GM12873 (cell line): Measurements from ENCODE around the gene NKX2-4.

ENCODE experiments used
- TF ChIP-seq, protein P1 (sequence below): IDR thresholded peaks from 2 replicates; pipeline ENCODE4 v1.5.1; 2012; ENCODE audit warnings: low read depth, mild to moderate bottlenecking, moderate library complexity, low read length, control low read depth; ENCODE audit not compliant: insufficient read depth; ENCODE audit errors: missing control alignments

Gene NKX2-4

DNA sequence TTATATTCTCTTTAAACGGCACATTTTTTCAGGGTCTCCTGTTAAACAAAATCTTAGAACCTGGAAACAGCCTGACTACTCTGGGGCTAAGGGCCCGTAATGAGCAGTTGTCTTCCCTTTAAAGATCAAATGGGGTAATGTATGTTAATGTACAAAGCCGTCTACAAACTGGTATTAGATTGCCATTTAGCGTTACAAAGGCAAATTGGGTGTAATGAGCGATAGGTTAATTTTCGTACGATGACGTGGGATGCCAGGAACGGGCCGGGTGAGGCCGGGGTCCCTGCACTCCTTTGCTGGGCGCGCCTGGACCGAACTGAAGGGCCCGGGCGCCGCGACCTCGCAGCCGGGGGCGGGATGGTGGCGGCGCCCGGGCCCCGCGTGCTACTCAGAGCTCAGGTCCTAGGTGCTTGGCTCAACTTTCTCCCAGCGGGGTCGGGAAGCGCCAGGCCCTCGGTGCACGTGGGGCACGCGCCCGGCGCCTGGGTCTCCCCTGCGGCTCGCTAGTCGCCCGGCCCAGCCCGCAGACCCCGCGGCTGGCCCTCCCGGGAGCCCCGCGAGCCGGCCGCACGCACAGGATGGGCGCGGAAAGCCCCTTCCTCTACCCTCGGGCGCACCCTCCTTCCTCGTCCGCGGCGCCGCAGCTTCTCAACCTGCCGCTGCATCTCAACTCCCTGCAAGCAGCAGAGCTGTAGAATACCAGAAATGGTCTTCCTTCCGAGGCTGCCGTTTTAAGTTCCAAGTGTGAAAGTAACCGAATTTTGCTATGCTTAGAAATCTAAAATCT, 5.9 kb downstream of the NKX2-4 start:
- TF ChIP-seq, protein P1, sequence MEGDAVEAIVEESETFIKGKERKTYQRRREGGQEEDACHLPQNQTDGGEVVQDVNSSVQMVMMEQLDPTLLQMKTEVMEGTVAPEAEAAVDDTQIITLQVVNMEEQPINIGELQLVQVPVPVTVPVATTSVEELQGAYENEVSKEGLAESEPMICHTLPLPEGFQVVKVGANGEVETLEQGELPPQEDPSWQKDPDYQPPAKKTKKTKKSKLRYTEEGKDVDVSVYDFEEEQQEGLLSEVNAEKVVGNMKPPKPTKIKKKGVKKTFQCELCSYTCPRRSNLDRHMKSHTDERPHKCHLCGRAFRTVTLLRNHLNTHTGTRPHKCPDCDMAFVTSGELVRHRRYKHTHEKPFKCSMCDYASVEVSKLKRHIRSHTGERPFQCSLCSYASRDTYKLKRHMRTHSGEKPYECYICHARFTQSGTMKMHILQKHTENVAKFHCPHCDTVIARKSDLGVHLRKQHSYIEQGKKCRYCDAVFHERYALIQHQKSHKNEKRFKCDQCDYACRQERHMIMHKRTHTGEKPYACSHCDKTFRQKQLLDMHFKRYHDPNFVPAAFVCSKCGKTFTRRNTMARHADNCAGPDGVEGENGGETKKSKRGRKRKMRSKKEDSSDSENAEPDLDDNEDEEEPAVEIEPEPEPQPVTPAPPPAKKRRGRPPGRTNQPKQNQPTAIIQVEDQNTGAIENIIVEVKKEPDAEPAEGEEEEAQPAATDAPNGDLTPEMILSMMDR, result no peak

DNA sequence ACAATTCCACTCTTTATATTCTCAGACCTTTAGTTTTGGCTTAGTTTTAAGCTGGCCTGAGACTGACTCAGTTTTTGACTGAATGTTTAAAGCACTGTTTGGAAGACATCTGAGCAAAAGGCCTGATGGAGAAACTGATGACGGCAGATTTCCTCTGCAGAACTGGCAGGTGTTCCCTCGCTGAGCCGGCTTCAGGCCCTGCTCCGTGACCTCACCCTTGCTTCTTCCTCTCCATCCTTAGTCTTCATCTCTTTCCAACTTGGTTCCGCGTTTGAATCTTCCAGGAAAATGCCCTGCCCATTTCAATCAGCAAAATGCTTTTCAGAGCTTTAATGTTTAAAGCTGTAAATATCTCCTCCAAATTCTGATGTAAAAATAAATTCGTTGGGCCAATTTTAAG, 6.6 kb downstream of the NKX2-4 start:
- TF ChIP-seq, protein P1, result no peak

DNA sequence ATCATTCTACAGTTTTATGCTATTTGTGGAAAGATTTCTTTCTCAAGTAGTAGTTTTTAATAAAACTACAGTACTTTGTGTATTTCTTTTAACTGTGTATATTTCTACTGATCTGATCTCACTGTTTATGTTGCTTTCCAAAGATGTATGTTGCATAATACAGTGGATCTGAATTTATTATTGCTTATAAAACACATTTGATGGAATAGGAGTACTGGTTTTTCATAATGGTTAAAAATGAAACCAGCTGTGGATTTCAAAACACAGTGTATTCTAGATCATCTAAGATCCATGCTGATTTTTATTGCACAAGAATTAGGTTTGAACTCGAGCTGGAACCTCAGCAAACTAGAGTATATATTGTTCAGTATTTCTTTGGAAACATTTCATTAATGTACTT, 8.0 kb downstream of the NKX2-4 start:
- TF ChIP-seq, protein P1, result no peak

DNA sequence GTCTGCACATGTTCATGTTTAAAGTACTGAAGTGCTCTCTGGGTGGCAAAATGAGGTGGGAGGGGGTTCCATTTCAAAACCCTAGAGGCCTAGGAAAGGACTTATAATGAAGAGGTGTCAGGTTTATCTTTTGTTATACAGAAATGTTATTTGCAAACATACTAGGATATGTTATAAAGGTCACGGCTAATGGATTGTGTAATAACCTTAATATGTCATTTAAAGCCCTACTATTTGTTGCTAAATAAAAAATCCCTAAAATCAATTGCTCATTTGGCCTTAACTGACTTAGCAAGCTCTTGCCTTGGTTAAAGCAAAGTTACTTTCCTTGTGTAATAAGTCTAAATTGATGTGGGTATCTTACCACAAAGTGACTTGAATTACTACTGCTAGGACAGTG, 8.8 kb downstream of the NKX2-4 start:
- TF ChIP-seq, protein P1, result no peak

DNA sequence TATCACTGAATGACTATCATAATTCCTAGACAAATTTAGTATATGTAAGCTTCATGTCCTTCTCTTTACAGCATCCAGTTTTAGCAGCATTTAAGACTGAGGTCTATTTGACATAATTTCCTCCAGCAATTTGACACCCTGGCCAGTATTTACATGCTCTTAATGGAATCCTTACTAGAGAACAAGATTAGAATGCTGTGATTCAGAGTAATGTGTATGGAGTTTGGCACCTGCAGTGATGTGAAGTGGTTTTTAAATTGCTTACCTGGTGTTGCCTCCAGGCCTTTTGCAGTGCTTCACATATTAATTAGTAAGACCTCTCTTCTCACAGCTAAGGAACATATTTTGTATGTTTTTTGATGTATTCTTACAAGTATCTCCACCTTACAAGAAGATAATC, 9.8 kb downstream of the NKX2-4 start:
- TF ChIP-seq, protein P1, result no peak

DNA sequence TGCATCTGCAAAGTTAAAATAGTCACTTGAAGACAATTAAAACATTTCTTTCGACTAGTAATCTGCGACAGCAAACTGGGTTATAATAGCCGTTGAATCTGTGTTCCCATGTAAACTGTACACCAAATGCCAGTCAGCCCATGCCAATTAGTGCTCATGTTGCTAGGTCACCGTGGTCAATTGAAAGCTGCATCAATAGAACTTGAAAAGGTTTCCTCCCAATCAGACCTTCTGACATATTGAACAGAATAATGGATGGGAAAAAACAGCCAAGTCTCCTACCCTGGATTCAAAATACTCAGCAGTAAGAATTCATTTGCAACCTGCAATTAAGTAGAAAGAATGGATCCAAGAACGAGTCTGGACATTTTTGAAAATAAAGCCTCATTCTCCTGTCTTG, 11.2 kb downstream of the NKX2-4 start:
- TF ChIP-seq, protein P1, result no peak

DNA sequence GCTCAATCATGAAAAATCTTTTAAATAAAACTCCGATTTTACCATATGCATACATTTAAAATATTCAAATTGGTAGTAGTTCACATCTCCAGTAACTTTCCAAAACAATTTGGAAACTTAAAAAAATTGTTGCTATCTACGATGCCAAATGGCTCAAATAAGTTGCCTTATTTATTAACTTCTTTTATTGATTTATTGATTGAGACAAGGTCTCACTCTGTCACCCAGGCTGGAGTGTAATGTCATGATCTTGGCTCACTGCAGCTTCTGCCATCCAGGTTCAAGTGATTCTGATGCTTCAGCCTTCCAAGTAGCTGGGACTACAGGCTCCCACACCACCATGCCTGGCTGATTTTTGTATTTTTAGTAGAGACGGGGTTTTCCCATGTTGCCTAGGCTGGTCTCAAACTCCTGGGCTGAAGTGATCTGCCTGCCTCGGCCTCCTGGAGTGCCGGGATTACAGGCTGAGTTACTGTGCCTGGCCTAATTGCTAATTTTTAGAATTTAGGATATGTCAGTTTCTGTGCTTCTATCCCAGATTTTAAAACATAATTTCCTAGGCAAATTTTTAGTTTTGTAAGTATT, 12.9 kb downstream of the NKX2-4 start:
- TF ChIP-seq, protein P1, result no peak
